ENCODE measurements around the gene SLC38A2.

Gene SLC38A2

DNA sequence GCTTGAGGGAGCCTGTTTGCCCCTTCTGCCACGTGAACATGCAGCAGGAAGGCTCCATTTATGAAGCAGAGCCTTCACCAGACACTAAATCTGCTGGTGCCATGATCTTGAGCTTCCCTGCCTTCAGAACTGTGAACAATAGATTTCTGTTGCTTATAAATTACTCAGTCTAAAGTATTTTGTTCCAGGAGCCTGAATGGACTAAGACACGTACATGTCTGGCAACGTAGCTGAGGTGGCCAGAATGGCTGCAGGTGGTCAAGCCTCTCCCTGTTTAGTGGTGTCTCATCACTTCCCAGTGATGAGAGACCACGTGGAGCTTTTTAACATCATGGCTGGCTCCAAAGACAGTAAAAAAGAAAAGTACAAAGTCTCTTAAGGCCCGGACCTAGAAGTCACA is 32.2 kb upstream of the SLC38A2 start:
- H3K4me2 ChIP-seq (ENCODE audit: low read length) = no peak overlapping the region
- H3K27ac ChIP-seq (ENCODE audit: low read depth, low read length) = no peak overlapping the region
- H4K20me1 ChIP-seq (ENCODE audit: control insufficient read depth, insufficient read depth, low read depth, low read length) = no peaks in the 10 kb centered on the region
- no peaks in the 10 kb centered on the region for H3K9me3 ChIP-seq (ENCODE audit: control insufficient read depth, insufficient read depth, low read length)
- H3K79me2 ChIP-seq (ENCODE audit: control insufficient read depth, low read length) = no peaks in the 10 kb centered on the region
- no peak overlapping the region for H3K4me3 ChIP-seq (ENCODE audit: low read length)
- no peak for TF ChIP-seq EZH2phosphoT487 (IDR thresholded peaks at IDR 0.05; ENCODE audit: borderline replicate concordance, low read length)
- TF ChIP-seq, protein P1, sequence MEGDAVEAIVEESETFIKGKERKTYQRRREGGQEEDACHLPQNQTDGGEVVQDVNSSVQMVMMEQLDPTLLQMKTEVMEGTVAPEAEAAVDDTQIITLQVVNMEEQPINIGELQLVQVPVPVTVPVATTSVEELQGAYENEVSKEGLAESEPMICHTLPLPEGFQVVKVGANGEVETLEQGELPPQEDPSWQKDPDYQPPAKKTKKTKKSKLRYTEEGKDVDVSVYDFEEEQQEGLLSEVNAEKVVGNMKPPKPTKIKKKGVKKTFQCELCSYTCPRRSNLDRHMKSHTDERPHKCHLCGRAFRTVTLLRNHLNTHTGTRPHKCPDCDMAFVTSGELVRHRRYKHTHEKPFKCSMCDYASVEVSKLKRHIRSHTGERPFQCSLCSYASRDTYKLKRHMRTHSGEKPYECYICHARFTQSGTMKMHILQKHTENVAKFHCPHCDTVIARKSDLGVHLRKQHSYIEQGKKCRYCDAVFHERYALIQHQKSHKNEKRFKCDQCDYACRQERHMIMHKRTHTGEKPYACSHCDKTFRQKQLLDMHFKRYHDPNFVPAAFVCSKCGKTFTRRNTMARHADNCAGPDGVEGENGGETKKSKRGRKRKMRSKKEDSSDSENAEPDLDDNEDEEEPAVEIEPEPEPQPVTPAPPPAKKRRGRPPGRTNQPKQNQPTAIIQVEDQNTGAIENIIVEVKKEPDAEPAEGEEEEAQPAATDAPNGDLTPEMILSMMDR (IDR thresholded peaks at IDR 0.05; ENCODE audit: low read depth, low read length, poor library complexity, severe bottlenecking) = no peak
- H3K9me2 ChIP-seq (replicated peaks; ENCODE audit: control insufficient read depth, low read length) = no peaks in the 10 kb centered on the region
- H3F3A ChIP-seq (ENCODE audit: control insufficient read depth, insufficient read depth) = no peaks in the 10 kb centered on the region
- H3K4me1 ChIP-seq (ENCODE audit: control insufficient read depth, low read length) = peaks cover 25% of the 10 kb centered on the region
- H3K36me3 ChIP-seq (ENCODE audit: control insufficient read depth, low read length) = no peaks in the 10 kb centered on the region
- H3K27me3 ChIP-seq (ENCODE audit: control insufficient read depth, low read length) = no peaks in the 10 kb centered on the region

DNA sequence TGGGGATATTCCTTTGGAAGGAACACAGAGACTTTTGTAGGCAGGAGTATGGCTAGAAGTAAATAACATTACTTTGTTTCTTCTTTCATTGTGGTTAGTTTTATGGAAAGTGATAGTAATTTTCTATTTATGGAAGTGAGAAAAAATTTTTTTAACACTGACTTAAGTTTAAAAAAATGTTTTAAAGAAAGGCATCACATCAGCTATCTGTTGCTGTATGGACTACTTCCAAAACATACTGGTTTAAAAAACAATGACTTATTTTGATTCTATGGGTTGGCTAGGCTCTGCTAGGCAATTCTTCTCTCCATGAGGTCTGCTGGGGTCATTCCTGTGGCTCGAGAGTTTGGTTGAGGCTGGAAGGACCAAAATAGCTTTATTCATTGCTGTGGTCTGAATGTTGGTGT is 31.7 kb upstream of the SLC38A2 start:
- H3K79me2 ChIP-seq (ENCODE audit: control insufficient read depth, low read length) = no peaks in the 10 kb centered on the region
- H3K9me3 ChIP-seq (ENCODE audit: control insufficient read depth, insufficient read depth, low read length) = no peaks in the 10 kb centered on the region
- H3F3A ChIP-seq (ENCODE audit: control insufficient read depth, insufficient read depth) = no peaks in the 10 kb centered on the region
- no peaks in the 10 kb centered on the region for H3K27me3 ChIP-seq (ENCODE audit: control insufficient read depth, low read length)
- H3K36me3 ChIP-seq (ENCODE audit: control insufficient read depth, low read length) = no peaks in the 10 kb centered on the region
- H4K20me1 ChIP-seq (ENCODE audit: control insufficient read depth, insufficient read depth, low read depth, low read length) = no peaks in the 10 kb centered on the region
- no peak overlapping the region for H3K4me3 ChIP-seq (ENCODE audit: low read length)
- H3K4me1 ChIP-seq (ENCODE audit: control insufficient read depth, low read length) = peaks cover 30% of the 10 kb centered on the region
- TF ChIP-seq EZH2phosphoT487 (IDR thresholded peaks at IDR 0.05; ENCODE audit: borderline replicate concordance, low read length) = no peak
- TF ChIP-seq, protein P1 (IDR thresholded peaks at IDR 0.05; ENCODE audit: low read depth, low read length, poor library complexity, severe bottlenecking) = no peak
- H3K9me2 ChIP-seq (replicated peaks; ENCODE audit: control insufficient read depth, low read length) = no peaks in the 10 kb centered on the region
- no peak overlapping the region for H3K27ac ChIP-seq (ENCODE audit: low read depth, low read length)
- no peak overlapping the region for H3K4me2 ChIP-seq (ENCODE audit: low read length)

DNA sequence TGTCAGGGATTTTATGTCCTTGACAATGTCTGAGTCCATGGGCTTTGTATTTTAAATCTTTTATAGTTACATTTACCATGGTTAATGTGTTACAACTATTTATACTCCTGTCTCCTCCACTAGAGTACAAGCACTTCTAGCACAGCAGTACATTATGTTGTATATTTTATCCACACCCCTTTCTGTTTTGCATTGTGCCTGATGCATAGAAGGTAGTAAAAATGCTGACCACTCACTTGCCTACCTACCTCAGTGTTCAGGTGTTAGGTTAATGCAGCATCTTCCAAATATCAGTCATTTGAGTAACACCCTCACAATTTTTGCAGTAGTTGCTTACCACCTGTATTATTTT is 31.1 kb upstream of the SLC38A2 start:
- H3K4me1 ChIP-seq (ENCODE audit: control insufficient read depth, low read length) = peaks cover 35% of the 10 kb centered on the region
- no peaks in the 10 kb centered on the region for H3K27me3 ChIP-seq (ENCODE audit: control insufficient read depth, low read length)
- H3K4me2 ChIP-seq (ENCODE audit: low read length) = no peak overlapping the region
- no peaks in the 10 kb centered on the region for H3K79me2 ChIP-seq (ENCODE audit: control insufficient read depth, low read length)
- no peaks in the 10 kb centered on the region for H3K36me3 ChIP-seq (ENCODE audit: control insufficient read depth, low read length)
- TF ChIP-seq EZH2phosphoT487 (IDR thresholded peaks at IDR 0.05; ENCODE audit: borderline replicate concordance, low read length) = no peak
- TF ChIP-seq, protein P1 (IDR thresholded peaks at IDR 0.05; ENCODE audit: low read depth, low read length, poor library complexity, severe bottlenecking) = no peak
- no peaks in the 10 kb centered on the region for H3K9me3 ChIP-seq (ENCODE audit: control insufficient read depth, insufficient read depth, low read length)
- no peaks in the 10 kb centered on the region for H4K20me1 ChIP-seq (ENCODE audit: control insufficient read depth, insufficient read depth, low read depth, low read length)
- no peaks in the 10 kb centered on the region for H3K9me2 ChIP-seq (replicated peaks; ENCODE audit: control insufficient read depth, low read length)
- H3K27ac ChIP-seq (ENCODE audit: low read depth, low read length) = no peak overlapping the region
- no peaks in the 10 kb centered on the region for H3F3A ChIP-seq (ENCODE audit: control insufficient read depth, insufficient read depth)
- no peak overlapping the region for H3K4me3 ChIP-seq (ENCODE audit: low read length)

Data from DOHH2 (cell line).